Measurements from ENCODE around the gene C5.

DNA sequence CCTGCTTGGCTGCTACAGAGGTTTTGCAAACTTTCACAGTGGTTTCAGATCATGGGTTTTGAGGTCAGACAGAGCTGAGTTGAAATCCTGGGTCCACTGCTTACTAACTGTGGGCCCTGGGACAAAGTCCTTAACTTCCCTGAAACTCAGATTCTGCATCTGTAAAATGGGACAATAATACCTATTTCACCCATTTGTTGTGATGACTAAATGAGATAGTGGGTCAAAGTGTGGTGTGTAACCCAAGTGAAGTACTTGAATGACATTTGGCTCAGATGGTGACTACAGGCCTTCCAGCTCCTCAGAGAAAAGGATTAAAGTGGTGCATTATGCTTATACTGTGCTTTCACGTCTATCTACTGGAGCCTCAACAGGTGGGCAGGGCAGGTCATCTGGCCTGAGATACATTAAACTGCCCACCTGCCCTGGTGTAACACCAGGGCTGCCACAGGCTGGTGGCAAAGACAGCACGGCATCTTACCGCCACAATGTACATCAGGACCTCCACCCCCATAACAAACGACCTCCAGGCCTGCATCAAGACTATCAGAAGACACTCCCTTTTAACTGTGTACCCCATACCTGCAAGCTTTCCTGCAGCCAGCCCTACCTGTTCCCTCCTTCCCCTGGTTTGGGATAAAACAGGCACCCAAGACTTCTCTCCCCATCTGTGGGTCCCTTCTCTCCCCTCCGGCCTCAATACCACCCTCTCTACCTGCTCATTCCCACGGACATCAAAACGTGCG is 122.6 kb downstream of the C5 start:
- TF ChIP-seq POLR2A (IDR thresholded peaks at IDR 0.05), result no peak
- TF ChIP-seq, protein P1, sequence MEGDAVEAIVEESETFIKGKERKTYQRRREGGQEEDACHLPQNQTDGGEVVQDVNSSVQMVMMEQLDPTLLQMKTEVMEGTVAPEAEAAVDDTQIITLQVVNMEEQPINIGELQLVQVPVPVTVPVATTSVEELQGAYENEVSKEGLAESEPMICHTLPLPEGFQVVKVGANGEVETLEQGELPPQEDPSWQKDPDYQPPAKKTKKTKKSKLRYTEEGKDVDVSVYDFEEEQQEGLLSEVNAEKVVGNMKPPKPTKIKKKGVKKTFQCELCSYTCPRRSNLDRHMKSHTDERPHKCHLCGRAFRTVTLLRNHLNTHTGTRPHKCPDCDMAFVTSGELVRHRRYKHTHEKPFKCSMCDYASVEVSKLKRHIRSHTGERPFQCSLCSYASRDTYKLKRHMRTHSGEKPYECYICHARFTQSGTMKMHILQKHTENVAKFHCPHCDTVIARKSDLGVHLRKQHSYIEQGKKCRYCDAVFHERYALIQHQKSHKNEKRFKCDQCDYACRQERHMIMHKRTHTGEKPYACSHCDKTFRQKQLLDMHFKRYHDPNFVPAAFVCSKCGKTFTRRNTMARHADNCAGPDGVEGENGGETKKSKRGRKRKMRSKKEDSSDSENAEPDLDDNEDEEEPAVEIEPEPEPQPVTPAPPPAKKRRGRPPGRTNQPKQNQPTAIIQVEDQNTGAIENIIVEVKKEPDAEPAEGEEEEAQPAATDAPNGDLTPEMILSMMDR (IDR thresholded peaks at IDR 0.05), result no peak
